ENCODE results near the gene SCTR. TPM values are rescaled to one million over a fixed set of nuclear protein-coding genes. Genes with fewer than 3 reads are reported as not detected.
"Not testable (repeated sequence)": the region's sequence is repeated elsewhere in the genome, so short reads cannot be mapped to it uniquely, and the experiment has no call there.

SCTR gene
- total and polyA plus RNA-seq, 4 donors = 4.6 to 42.7 (median 28.0) TPM

DNA sequence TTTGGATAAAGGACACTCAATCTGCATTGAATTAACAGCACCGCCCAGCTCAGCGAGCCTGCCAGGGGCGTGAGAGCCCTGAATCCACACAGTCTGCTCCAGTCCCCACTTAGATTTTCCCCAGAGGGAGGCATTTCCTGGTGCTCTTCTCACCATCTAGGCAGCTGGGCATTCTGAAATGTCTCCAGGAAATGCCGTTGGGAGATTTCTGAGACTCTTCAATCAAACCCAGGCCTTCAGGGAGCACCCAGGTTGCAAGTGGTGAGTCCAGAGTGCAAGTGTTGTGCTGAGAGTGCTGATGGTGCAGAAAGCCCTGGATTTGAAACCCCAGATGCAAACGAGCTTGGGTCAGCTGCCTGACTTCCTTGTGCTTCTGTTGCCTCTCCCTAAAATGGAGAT, 116.1 kb downstream of the SCTR start:
- no peak overlapping the region for H3K9ac ChIP-seq (ENCODE audit: insufficient read depth in 1 of 2, low read length in 2 of 2)
- no peak overlapping the region for H3K4me3 ChIP-seq
- H3K27me3 ChIP-seq (ENCODE audit: control insufficient read depth in 3 of 3, insufficient read depth in 3 of 3, low read length in 2 of 3) = no peaks in the 10 kb centered on the region
- peak overlapping the region in 1 of 2 donors; percentile 13 for H3K27ac ChIP-seq (ENCODE audit: low read depth in 1 of 2, low read length in 1 of 2)
- WGBS, 2 donors = 42 to 68% methylated on average over 5 of the region's 5 CpGs
- DNase-seq (no peak), ATAC-seq (ENCODE audit: insufficient read depth, low FRiP score) (peak; percentile 56)
- H3K36me3 ChIP-seq (ENCODE audit: control insufficient read depth in 4 of 4, insufficient read depth in 4 of 4, low read length in 4 of 4) = no peaks in the 10 kb centered on the region
- peaks cover 0 to 2% (median 0%) of the 10 kb centered on the region in 4 donors for H3K9me3 ChIP-seq (ENCODE audit: control insufficient read depth in 4 of 4, insufficient read depth in 3 of 4, low read length in 3 of 4)
- TF ChIP-seq, protein P1, sequence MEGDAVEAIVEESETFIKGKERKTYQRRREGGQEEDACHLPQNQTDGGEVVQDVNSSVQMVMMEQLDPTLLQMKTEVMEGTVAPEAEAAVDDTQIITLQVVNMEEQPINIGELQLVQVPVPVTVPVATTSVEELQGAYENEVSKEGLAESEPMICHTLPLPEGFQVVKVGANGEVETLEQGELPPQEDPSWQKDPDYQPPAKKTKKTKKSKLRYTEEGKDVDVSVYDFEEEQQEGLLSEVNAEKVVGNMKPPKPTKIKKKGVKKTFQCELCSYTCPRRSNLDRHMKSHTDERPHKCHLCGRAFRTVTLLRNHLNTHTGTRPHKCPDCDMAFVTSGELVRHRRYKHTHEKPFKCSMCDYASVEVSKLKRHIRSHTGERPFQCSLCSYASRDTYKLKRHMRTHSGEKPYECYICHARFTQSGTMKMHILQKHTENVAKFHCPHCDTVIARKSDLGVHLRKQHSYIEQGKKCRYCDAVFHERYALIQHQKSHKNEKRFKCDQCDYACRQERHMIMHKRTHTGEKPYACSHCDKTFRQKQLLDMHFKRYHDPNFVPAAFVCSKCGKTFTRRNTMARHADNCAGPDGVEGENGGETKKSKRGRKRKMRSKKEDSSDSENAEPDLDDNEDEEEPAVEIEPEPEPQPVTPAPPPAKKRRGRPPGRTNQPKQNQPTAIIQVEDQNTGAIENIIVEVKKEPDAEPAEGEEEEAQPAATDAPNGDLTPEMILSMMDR (IDR thresholded peaks at IDR 0.05; ENCODE audit: control extremely low read depth, extremely low read depth) = no peak
- H3K4me1 ChIP-seq (ENCODE audit: control insufficient read depth in 5 of 5, insufficient read depth in 5 of 5, low read length in 5 of 5) = no peaks in the 10 kb centered on the region

DNA sequence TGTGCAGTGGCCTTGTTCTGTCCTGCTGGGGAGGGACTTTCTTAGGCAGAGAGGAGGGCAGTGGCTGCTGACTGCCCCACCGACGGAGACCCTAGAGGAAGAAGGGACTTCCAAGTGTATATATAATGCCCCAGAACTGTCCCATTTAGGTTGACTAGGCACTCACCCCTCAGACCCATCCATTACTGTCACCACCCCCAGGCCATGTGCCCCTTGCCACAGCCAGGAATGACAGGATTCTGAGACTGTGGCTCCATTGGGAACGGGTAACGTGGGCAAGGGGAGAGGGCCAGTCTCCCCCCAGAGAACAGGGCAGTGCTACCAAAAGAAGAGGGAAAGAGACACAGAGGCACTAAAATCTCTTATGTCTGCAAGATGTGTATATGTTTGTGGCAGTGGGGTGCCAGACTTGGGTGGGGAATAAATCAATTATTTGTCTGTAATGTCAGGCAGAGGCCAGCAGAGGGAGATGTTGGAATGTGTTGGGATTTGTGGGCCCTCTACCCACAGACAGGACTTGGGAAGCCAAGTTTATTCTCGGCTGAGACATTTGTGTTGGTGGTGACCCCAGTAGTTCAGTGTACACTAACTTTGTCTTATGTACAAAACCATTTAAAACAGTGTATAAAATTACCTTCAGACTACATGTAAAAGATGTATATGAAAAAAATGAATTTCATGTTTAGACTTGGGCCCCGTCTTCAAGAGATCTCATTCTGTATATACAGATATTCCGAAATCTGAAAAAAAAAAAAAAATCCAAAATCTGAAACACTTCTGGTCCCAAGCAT, 116.7 kb downstream of the SCTR start:
- DNase-seq (peak; percentile 62 to 81 (median 78)), ATAC-seq (ENCODE audit: insufficient read depth, low FRiP score) (peak; percentile 82)
- TF ChIP-seq, protein P1 (IDR thresholded peaks at IDR 0.05; ENCODE audit: control extremely low read depth, extremely low read depth) = peak; percentile 80
- Histone ChIP-seq H3K9ac (ENCODE audit: insufficient read depth in 1 of 2, low read length in 2 of 2) (no peak overlapping the region), H3K27ac (ENCODE audit: low read depth in 1 of 2, low read length in 1 of 2) (no peak overlapping the region), H3K36me3 (ENCODE audit: control insufficient read depth in 4 of 4, insufficient read depth in 4 of 4, low read length in 4 of 4) (no peaks in the 10 kb centered on the region), H3K9me3 (ENCODE audit: control insufficient read depth in 4 of 4, insufficient read depth in 3 of 4, low read length in 3 of 4) (peaks cover 0 to 2% (median 0%) of the 10 kb centered on the region in 4 donors), H3K27me3 (ENCODE audit: control insufficient read depth in 3 of 3, insufficient read depth in 3 of 3, low read length in 2 of 3) (no peaks in the 10 kb centered on the region), H3K4me1 (ENCODE audit: control insufficient read depth in 5 of 5, insufficient read depth in 5 of 5, low read length in 5 of 5) (no peaks in the 10 kb centered on the region), H3K4me3 (no peak overlapping the region)
- WGBS, 2 donors = 68 to 79% methylated on average over 7 of the region's 7 CpGs

DNA sequence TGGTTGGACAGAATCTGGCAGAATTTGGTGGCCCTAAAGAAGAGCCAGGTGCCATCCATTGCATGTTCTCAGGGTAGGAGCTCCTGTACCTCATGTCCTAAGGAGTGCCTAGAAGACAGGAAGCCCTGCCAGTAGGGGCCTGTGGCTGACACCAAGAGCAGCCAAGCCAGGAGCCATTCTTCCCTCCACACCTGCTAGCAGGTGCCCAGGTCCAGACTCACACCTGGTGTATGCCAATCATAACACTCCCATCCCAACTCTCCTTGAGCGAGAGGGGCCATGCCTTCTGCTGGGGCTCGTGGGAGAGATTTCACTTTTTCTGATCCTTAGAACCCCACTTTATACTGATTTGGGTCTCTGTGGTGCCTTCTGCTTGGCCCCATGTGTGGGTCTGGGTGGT, 119.1 kb downstream of the SCTR start:
- Histone ChIP-seq H3K27ac (ENCODE audit: low read depth in 1 of 2, low read length in 1 of 2) (no peak overlapping the region), H3K9me3 (ENCODE audit: control insufficient read depth in 4 of 4, insufficient read depth in 3 of 4, low read length in 3 of 4) (peaks cover 0 to 2% (median 0%) of the 10 kb centered on the region in 4 donors), H3K9ac (ENCODE audit: insufficient read depth in 1 of 2, low read length in 2 of 2) (no peak overlapping the region), H3K4me3 (no peak overlapping the region), H3K4me1 (ENCODE audit: control insufficient read depth in 5 of 5, insufficient read depth in 5 of 5, low read length in 5 of 5) (no peaks in the 10 kb centered on the region), H3K36me3 (ENCODE audit: control insufficient read depth in 4 of 4, insufficient read depth in 4 of 4, low read length in 4 of 4) (no peaks in the 10 kb centered on the region), H3K27me3 (ENCODE audit: control insufficient read depth in 3 of 3, insufficient read depth in 3 of 3, low read length in 2 of 3) (no peaks in the 10 kb centered on the region)
- ATAC-seq (ENCODE audit: insufficient read depth, low FRiP score) (no peak), DNase-seq (no peak)
- WGBS, 2 donors = 85 to 95% methylated on average over 2 of the region's 2 CpGs
- TF ChIP-seq, protein P1 (IDR thresholded peaks at IDR 0.05; ENCODE audit: control extremely low read depth, extremely low read depth) = no peak

DNA sequence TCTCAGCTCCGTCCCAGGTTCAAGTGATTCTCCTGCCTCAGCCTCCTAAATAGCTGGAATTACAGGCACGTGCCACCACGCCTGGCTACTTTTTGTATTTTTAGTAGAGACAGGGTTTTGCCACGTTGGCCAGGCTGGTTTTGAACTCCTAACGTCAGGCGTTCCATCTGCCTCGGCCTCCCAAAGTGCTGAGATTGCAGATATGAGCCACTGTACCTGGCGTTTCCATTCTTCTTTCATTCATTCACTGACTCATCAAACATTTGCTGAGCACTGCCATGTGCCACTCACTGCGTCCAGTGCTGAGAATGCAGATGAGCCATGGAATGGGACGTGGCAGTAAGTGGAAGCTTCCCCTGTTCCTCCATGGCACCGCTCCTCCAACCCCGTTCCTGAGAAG, 120.7 kb downstream of the SCTR start:
- ATAC-seq (ENCODE audit: insufficient read depth, low FRiP score); H3K9me3 ChIP-seq (ENCODE audit: control insufficient read depth in 4 of 4, insufficient read depth in 3 of 4, low read length in 3 of 4); H3K4me1 ChIP-seq (ENCODE audit: control insufficient read depth in 5 of 5, insufficient read depth in 5 of 5, low read length in 5 of 5); DNase-seq; H3K4me3 ChIP-seq; H3K36me3 ChIP-seq (ENCODE audit: control insufficient read depth in 4 of 4, insufficient read depth in 4 of 4, low read length in 4 of 4); H3K27me3 ChIP-seq (ENCODE audit: control insufficient read depth in 3 of 3, insufficient read depth in 3 of 3, low read length in 2 of 3); H3K9ac ChIP-seq (ENCODE audit: insufficient read depth in 1 of 2, low read length in 2 of 2); H3K27ac ChIP-seq (ENCODE audit: low read depth in 1 of 2, low read length in 1 of 2): not testable (repeated sequence)
- 87 to 94% methylated on average over 12 of the region's 12 CpGs for WGBS, 2 donors

All from lung (tissue), 12 donors.